Endothelial cell of umbilical vein (primary cell): Measurements from ENCODE around the gene CRTC1. TPM values are rescaled to one million over a fixed set of nuclear protein-coding genes. Genes with fewer than 3 reads are reported as not detected.

ENCODE experiments used
- BruUV-seq: library from RNA; stranded (reverse); fragments of 400-500 nt; replicated peaks from 2 replicates; lab custom pipeline; 2021; lab: Mats Ljungman, UMichigan
- CTCF ChIA-PET: fragments of 300-600, 350-600 bp; sonication (Branson Sonifier 250); formaldehyde crosslinking; loops from one replicate; lab custom pipeline; 2021; ENCODE audit warnings: antibody characterized with exemption, inconsistent platforms; lab: Charles Lee
- POLR2A ChIA-PET: fragments of 300-600, 350-600 bp; sonication (Branson Sonifier 250); formaldehyde crosslinking; loops from one replicate; lab custom pipeline; 2021; ENCODE audit warnings: antibody characterized with exemption, inconsistent platforms; lab: Charles Lee
- DNase-seq: peaks from one replicate; pipeline ENCODE4 v3.0.0-alpha.2; 2011; ENCODE audit warnings: low read depth, low spot score
- FAIRE-seq: peaks from 2 replicates; lab custom pipeline; 2011; peaks lifted over from hg19 to GRCh38; lab: Jason Lieb, UNC
- H2AFZ ChIP-seq: 2 replicates; pipeline ENCODE4 v1.6.0; 2012; ENCODE audit warnings: low read depth, low read length, control low read depth, inconsistent platforms
- H3K27ac ChIP-seq: 2 replicates; pipeline ENCODE4 v1.5.1; 2011; ENCODE audit warnings: low read depth, mild to moderate bottlenecking, control low read depth, low read length, moderate library complexity; ENCODE audit not compliant: insufficient read depth
- H3K27me3 ChIP-seq, 2 experiments: 2 replicates each; pipeline versions ENCODE4 v1.6.0 to v1.6.1; 2011; ENCODE audit warnings: low read length in 2 of 2, mixed read lengths in 1 of 2; ENCODE audit not compliant: control insufficient read depth in 2 of 2, insufficient read depth in 2 of 2
- H3K36me3 ChIP-seq, 2 experiments: 2 replicates in 1 of 2; 3 replicates in 1 of 2; pipeline ENCODE4 v1.5.1; 2011; ENCODE audit warnings: low read length in 2 of 2, mild to moderate bottlenecking in 1 of 2, moderate library complexity in 1 of 2; ENCODE audit not compliant: control insufficient read depth in 2 of 2, insufficient read depth in 2 of 2; ENCODE audit errors: extremely low read depth in 1 of 2
- H3K4me1 ChIP-seq: 3 replicates; pipeline ENCODE4 v1.5.1; 2011; ENCODE audit warnings: mild to moderate bottlenecking, low read length; ENCODE audit not compliant: control insufficient read depth, insufficient read depth; ENCODE audit errors: extremely low read depth
- H3K4me2 ChIP-seq: 2 replicates; pipeline ENCODE4 v1.6.1; 2011; ENCODE audit warnings: low read length, control low read depth, mixed read lengths; ENCODE audit not compliant: insufficient read depth
- H3K4me3 ChIP-seq, 3 experiments: fragments of 200-600 bp in 1 of 3; sonication (generic), shearing (Covaris generic) in 1 of 3; replicated peaks in 1 of 3; 2 replicates each; pipeline ENCODE4 v1.5.1; 2011 to 2016; ENCODE audit warnings: control low read depth in 3 of 3, low read length in 3 of 3, mild to moderate bottlenecking in 2 of 3, inconsistent platforms in 1 of 3, low read depth in 1 of 3, moderate library complexity in 1 of 3; ENCODE audit not compliant: insufficient read depth in 1 of 3
- H3K79me2 ChIP-seq: 2 replicates; pipeline ENCODE4 v1.6.0; 2012; ENCODE audit warnings: low read length, inconsistent platforms; ENCODE audit not compliant: control insufficient read depth, insufficient read depth
- H3K9ac ChIP-seq: replicated peaks from 2 replicates; pipeline ENCODE3; 2011; ENCODE audit warnings: low read length, control low read depth; ENCODE audit not compliant: insufficient read depth; ENCODE audit errors: extremely low read depth
- H3K9me1 ChIP-seq: replicated peaks from 3 replicates; pipeline ENCODE4 v1.6.0; 2011; ENCODE audit warnings: mild to moderate bottlenecking, low read length; ENCODE audit not compliant: control insufficient read depth, insufficient read depth; ENCODE audit errors: extremely low read depth
- H3K9me3 ChIP-seq: replicated peaks from 2 replicates; pipeline ENCODE4 v1.5.1; 2012; ENCODE audit warnings: low read length, inconsistent platforms; ENCODE audit not compliant: control insufficient read depth, insufficient read depth
- H4K20me1 ChIP-seq: replicated peaks from 2 replicates; pipeline ENCODE3; 2011; ENCODE audit warnings: mild to moderate bottlenecking, low read length; ENCODE audit not compliant: control insufficient read depth, insufficient read depth; ENCODE audit errors: extremely low read depth
- CTCF ChIP-seq, 2 donors: IDR thresholded peaks; 1 replicate in 1 of 2; 2 replicates in 1 of 2; pipeline ENCODE4 v1.5.1; 2011; ENCODE audit warnings: low read length in 2 of 2, mild to moderate bottlenecking in 2 of 2, moderate library complexity in 2 of 2, control low read depth in 1 of 2, inconsistent platforms in 1 of 2, low read depth in 1 of 2; ENCODE audit not compliant: insufficient read depth in 1 of 2; ENCODE audit errors: extremely low read depth in 1 of 2
- EZH2 ChIP-seq: IDR thresholded peaks from 2 replicates; pipeline ENCODE4 v1.6.1; 2012; ENCODE audit warnings: borderline replicate concordance, low read depth, mild to moderate bottlenecking, moderate library complexity, low read length, inconsistent platforms; ENCODE audit not compliant: severe bottlenecking
- GATA2 ChIP-seq: IDR thresholded peaks from 2 replicates; pipeline ENCODE4 v1.7.0; 2011; ENCODE audit warnings: low read depth, mild to moderate bottlenecking, moderate library complexity, mixed read lengths, low read length; ENCODE audit not compliant: insufficient read length, insufficient read depth
- JUN ChIP-seq: IDR thresholded peaks from 2 replicates; pipeline ENCODE4 v1.6.1; 2011; ENCODE audit warnings: borderline replicate concordance, low read depth; ENCODE audit not compliant: insufficient read length, insufficient read depth
- MAX ChIP-seq: IDR thresholded peaks from 2 replicates; pipeline ENCODE4 v1.6.1; 2011; ENCODE audit not compliant: insufficient read depth, insufficient read length
- MYC ChIP-seq: IDR thresholded peaks from one replicate; pipeline ENCODE4 v1.6.1; 2011; ENCODE audit warnings: mild to moderate bottlenecking, low read depth, low read length
- POLR2A ChIP-seq: IDR thresholded peaks from 2 replicates; pipeline ENCODE4 v1.6.1; 2012; ENCODE audit warnings: low read depth, mild to moderate bottlenecking, control low read depth, low read length
- POLR2AphosphoS5 ChIP-seq: IDR thresholded peaks from 2 replicates; pipeline ENCODE4 v1.6.1; 2012; ENCODE audit warnings: low read depth, mild to moderate bottlenecking, control low read depth, low read length, moderate library complexity; ENCODE audit not compliant: insufficient read depth
- dilution Hi-C: fragments of 300-500 bp; cut with MboI; formaldehyde crosslinking; loops from one replicate; pipeline ENCODE4 v1.15.0; 2019; ENCODE audit warnings: low sequenced_read_pairs; ENCODE audit not compliant: extremely low pct_ligation_motif_present
- intact Hi-C: fragments of 100-400 bp; cut with micrococcal nuclease; formaldehyde crosslinking; loops from one replicate; pipeline ENCODE4 v1.10.0; 2022
- polyA plus RNA-seq, 4 experiments: library from polyadenylated mRNA; depleted of rRNA in 3 of 4; stranded (reverse) in 3 of 4; unstranded in 1 of 4; fragments of >200 nt; gene quantifications; 2 replicates each; pipeline versions ENCODE4 v1.2.1 to v1.2.3, GENCODE V29; 2011 to 2012; ENCODE audit warnings: missing spikeins in 1 of 4
- total RNA-seq: library from RNA; stranded (reverse); gene quantifications from 2 replicates; pipeline ENCODE4 v1.2.3, GENCODE V29; 2021

The CRTC1 gene
- total and polyA plus RNA-seq, 2 donors (not counting 3 experiments of a cell fraction or from before 2014, with no cell fraction given): 4.2 to 11.4 TPM

- intact Hi-C loops (no loop called here), dilution Hi-C loops (no loop called here)
- TF ChIP-seq CTCF (IDR thresholded peaks at IDR 0.05; ENCODE audit: extremely low read depth in 1 of 2, insufficient read depth in 1 of 2, low read depth in 1 of 2, low read length in 2 of 2): no peak
- no peak for TF ChIP-seq MYC
- TF ChIP-seq MAX: no peak
- no peak for TF ChIP-seq GATA2
- no peak for TF ChIP-seq POLR2A
- TF ChIP-seq EZH2: no peak
- no peak for TF ChIP-seq POLR2AphosphoS5
- TF ChIP-seq JUN: no peak
- no TSS peak for BruUV-seq
- Histone ChIP-seq H3K79me2 (no peaks in the 10 kb centered on the region), H2AFZ (no peak overlapping the region), H3K9ac (no peak overlapping the region), H3K9me3 (no peaks in the 10 kb centered on the region), H3K4me1 (no peaks in the 10 kb centered on the region), H3K4me3 (no peak overlapping the region), H3K36me3 (no peaks in the 10 kb centered on the region), H4K20me1 (no peaks in the 10 kb centered on the region), H3K4me2 (no peak overlapping the region), H3K27me3 (no peaks in the 10 kb centered on the region), H3K9me1 (no peaks in the 10 kb centered on the region), H3K27ac (no peak overlapping the region)
- DNase-seq (no peak), FAIRE-seq (no peak)
- ChIA-PET POLR2A (no interaction called here), CTCF (interaction anchor here (0.9 kb wide), 2 partner anchors 18 to 143 kb away, joined by 3 read pairs; no protein-coding TSS in a partner anchor)
Observed at GRCh38 chr19:18737337-18737953, 54.0 kb downstream of the CRTC1 start.
